ENCODE results near the gene S100A12.

Gene S100A12

GRCh38 chr1:153336650-153337049, 38.8 kb downstream of the S100A12 start:
- DNase-seq (ENCODE audit: low read depth, low spot score): no peak

GRCh38 chr1:153333902-153334301, 41.5 kb downstream of the S100A12 start:
- no peak for DNase-seq (ENCODE audit: low read depth, low spot score)

GRCh38 chr1:153324912-153325311, 50.5 kb downstream of the S100A12 start:
- DNase-seq (ENCODE audit: low read depth, low spot score): no peak

Data from activated naive CD8-positive, alpha-beta T cell treated with anti-CD3 and anti-CD28 coated beads, Interleukin-2, amount 50 U/mL, for 16 hours (primary cell).